Naive thymus-derived CD8-positive, alpha-beta T cell (primary cell): ENCODE measurements around the gene PTPN14. TPM values are rescaled to one million over a fixed set of nuclear protein-coding genes. Genes with fewer than 3 reads are reported as not detected.
"Not testable (repeated sequence)": the region's sequence is repeated elsewhere in the genome, so short reads cannot be mapped to it uniquely, and the experiment has no call there.

Experiments used
- ATAC-seq, 2 donors: fragments of 150-1000 bp; cut with Tn5 transposase in 1 of 2; sonication (Bioruptor Pico), chemical (Tn5 transposase) in 1 of 2; 1 replicate in 1 of 2; 2 replicates in 1 of 2; pipeline ENCODE4 v1.10.0; 2021; ENCODE audit warnings: mild to moderate bottlenecking in 2 of 2, moderate library complexity in 2 of 2
- POLR2A ChIA-PET: fragments of 350-600 bp; sonication (Branson Sonifier 250); formaldehyde crosslinking; loops from one replicate; lab custom pipeline; 2021; ENCODE audit warnings: antibody characterized with exemption; lab: Charles Lee
- DNase-seq, 10 donors: peaks; one replicate each; pipeline versions ENCODE4 v3.0.0 to v3.0.0-alpha.2; 2020 to 2022
- H3K27ac Mint-ChIP-seq, 10 donors: one replicate each; pipeline ENCODE4 v1.8.0; 2020 to 2022; ENCODE audit warnings: mild to moderate bottlenecking in 10 of 10, mixed read lengths in 10 of 10, moderate library complexity in 4 of 10, inconsistent platforms in 1 of 10
- H3K27me3 Mint-ChIP-seq, 5 donors: one replicate each; pipeline ENCODE4 v1.8.0; 2021 to 2022; ENCODE audit warnings: mixed read lengths in 5 of 5
- H3K36me3 Mint-ChIP-seq, 3 donors: one replicate each; pipeline ENCODE4 v1.8.0; 2020 to 2022; ENCODE audit warnings: mixed read lengths in 3 of 3, mild to moderate bottlenecking in 2 of 3, inconsistent platforms in 1 of 3
- H3K4me1 Mint-ChIP-seq, 4 donors: one replicate each; pipeline ENCODE4 v1.8.0; 2021 to 2022; ENCODE audit warnings: mixed read lengths in 4 of 4
- H3K4me3 Mint-ChIP-seq, 10 donors: one replicate each; pipeline ENCODE4 v1.8.0; 2020 to 2022; ENCODE audit warnings: mild to moderate bottlenecking in 10 of 10, mixed read lengths in 10 of 10, moderate library complexity in 6 of 10, inconsistent platforms in 1 of 10
- H3K9me3 Mint-ChIP-seq, 9 donors: one replicate each; pipeline ENCODE4 v1.8.0; 2020 to 2022; ENCODE audit warnings: mixed read lengths in 9 of 9, mild to moderate bottlenecking in 3 of 9, inconsistent platforms in 1 of 9, moderate library complexity in 1 of 9
- polyA plus RNA-seq, 3 donors: library from polyadenylated mRNA; unstranded; fragments of 300-500 nt; fragmentation: Illumina TruSeq; gene quantifications; one replicate each; pipeline ENCODE4 v1.2.3, GENCODE V29; 2021
- total RNA-seq, 8 experiments: library from RNA in 2 of 8; stranded (reverse) in 2 of 8; gene quantifications; one replicate each; pipeline ENCODE4 v1.2.3 and lab custom pipeline; 2021 to 2026

The PTPN14 gene
- total and polyA plus RNA-seq, 5 experiments from 2014 or later, result 0.01 to 0.05 (median 0.03) TPM; not detected in 1

DNA sequence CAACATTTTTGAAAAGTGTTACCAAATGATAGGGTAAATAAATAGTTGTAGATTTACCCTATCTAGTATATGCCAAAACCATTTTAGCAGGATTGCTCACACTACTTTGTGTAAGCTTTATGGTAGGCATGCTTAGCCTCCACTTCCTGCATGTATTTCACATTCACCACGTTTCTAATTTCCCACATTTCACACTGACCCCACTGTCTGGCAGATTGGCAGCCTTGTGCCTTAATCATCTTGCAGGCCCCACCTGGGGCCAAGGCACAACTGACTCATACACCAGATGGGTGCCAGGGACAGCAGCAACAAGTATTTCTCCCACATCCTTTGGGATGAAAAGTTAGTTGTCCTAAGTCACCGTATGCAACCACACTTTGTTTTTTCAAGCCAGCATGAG lies 30.4 kb upstream of the PTPN14 start:
- no peak overlapping the region for H3K4me3 Mint-ChIP-seq
- H3K36me3 Mint-ChIP-seq, result peaks cover 0 to 9% (median 4%) of the 10 kb centered on the region in 3 donors
- ATAC-seq (no peak), DNase-seq (no peak)
- no peak overlapping the region for H3K27ac Mint-ChIP-seq
- POLR2A ChIA-PET, result no interaction called here
- H3K4me1 Mint-ChIP-seq, result no peaks in the 10 kb centered on the region
- peaks cover 0 to 9% (median 3%) of the 10 kb centered on the region in 5 donors for H3K27me3 Mint-ChIP-seq
- peaks cover 0 to 15% (median 4%) of the 10 kb centered on the region in 9 donors for H3K9me3 Mint-ChIP-seq

DNA sequence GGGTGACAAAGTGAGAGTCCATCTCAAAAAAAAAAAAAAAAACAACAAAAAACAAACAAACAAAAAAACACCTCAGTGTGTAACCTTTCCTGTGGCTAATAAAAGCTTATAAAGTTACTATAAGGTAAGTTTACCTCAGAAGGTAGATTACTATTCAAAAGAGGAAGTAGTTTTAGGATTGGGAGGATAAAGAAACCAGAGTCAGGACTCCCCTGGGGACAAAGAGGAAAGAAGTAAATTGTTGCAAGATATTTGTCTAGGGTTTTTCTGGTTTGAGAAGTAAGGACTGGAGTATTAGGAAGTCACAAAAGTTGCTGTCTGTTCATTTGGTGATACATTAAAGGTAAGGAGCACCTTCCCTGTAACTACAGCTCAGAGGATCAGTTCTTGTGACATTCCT lies 27.8 kb upstream of the PTPN14 start:
- no peak for ATAC-seq
- H3K4me1 Mint-ChIP-seq, result no peaks in the 10 kb centered on the region
- peaks cover 11 to 40% (median 20%) of the 10 kb centered on the region in 9 donors for H3K9me3 Mint-ChIP-seq
- peaks cover 0 to 27% (median 15%) of the 10 kb centered on the region in 3 donors for H3K36me3 Mint-ChIP-seq
- peaks cover 0 to 8% (median 3%) of the 10 kb centered on the region in 5 donors for H3K27me3 Mint-ChIP-seq
- DNase-seq, result no peak
- POLR2A ChIA-PET, result interaction anchor here (0.7 kb wide), 1 partner anchor 1528 kb away, joined by 5 read pairs; the partner anchor contains the start of gene RPS6KC1
- H3K4me3 Mint-ChIP-seq, result no peak overlapping the region
- H3K27ac Mint-ChIP-seq, result no peak overlapping the region

GRCh38 chr1:214576120-214576519 lies 24.7 kb upstream of the PTPN14 start:
- H3K4me3 Mint-ChIP-seq, POLR2A ChIA-PET, H3K27me3 Mint-ChIP-seq, ATAC-seq, H3K4me1 Mint-ChIP-seq, DNase-seq, H3K27ac Mint-ChIP-seq: not testable (repeated sequence)
- peaks cover 0 to 27% (median 15%) of the 10 kb centered on the region in 3 donors for H3K36me3 Mint-ChIP-seq
- H3K9me3 Mint-ChIP-seq, result peaks cover 11 to 40% (median 20%) of the 10 kb centered on the region in 9 donors

- H3K36me3 Mint-ChIP-seq, result peaks cover 0 to 27% (median 15%) of the 10 kb centered on the region in 3 donors
- no peaks in the 10 kb centered on the region for H3K4me1 Mint-ChIP-seq
- POLR2A ChIA-PET, result no interaction called here
- DNase-seq (no peak), ATAC-seq (no peak)
- peaks cover 11 to 40% (median 20%) of the 10 kb centered on the region in 9 donors for H3K9me3 Mint-ChIP-seq
- peaks cover 0 to 6% (median 3%) of the 10 kb centered on the region in 5 donors for H3K27me3 Mint-ChIP-seq
- H3K27ac Mint-ChIP-seq, result no peak overlapping the region
- no peak overlapping the region for H3K4me3 Mint-ChIP-seq
Observed at GRCh38 chr1:214574598-214575411, 23.4 kb upstream of the PTPN14 start.

GRCh38 chr1:214573386-214574318 lies 22.2 kb upstream of the PTPN14 start:
- no peaks in the 10 kb centered on the region for H3K4me1 Mint-ChIP-seq
- H3K36me3 Mint-ChIP-seq, result peaks cover 0 to 27% (median 15%) of the 10 kb centered on the region in 3 donors
- DNase-seq, result no peak
- H3K4me3 Mint-ChIP-seq, result no peak overlapping the region
- POLR2A ChIA-PET, result no interaction called here
- peaks cover 3 to 14% (median 6%) of the 10 kb centered on the region in 5 donors for H3K27me3 Mint-ChIP-seq
- H3K9me3 Mint-ChIP-seq, result peaks cover 11 to 44% (median 20%) of the 10 kb centered on the region in 9 donors
- no peak for ATAC-seq
- no peak overlapping the region for H3K27ac Mint-ChIP-seq

- POLR2A ChIA-PET, result no interaction called here
- Mint-ChIP-seq H3K9me3 (peaks cover 6 to 24% (median 12%) of the 10 kb centered on the region in 9 donors), H3K4me1 (no peaks in the 10 kb centered on the region), H3K4me3 (no peak overlapping the region), H3K36me3 (peaks cover 0 to 13% (median 7%) of the 10 kb centered on the region in 3 donors), H3K27me3 (peaks cover 3 to 14% (median 7%) of the 10 kb centered on the region in 5 donors), H3K27ac (no peak overlapping the region)
- ATAC-seq, result no peak
- no peak for DNase-seq
Observed at GRCh38 chr1:214571281-214571680, 19.9 kb upstream of the PTPN14 start.

- H3K36me3 Mint-ChIP-seq, result peaks cover 0 to 6% (median 0%) of the 10 kb centered on the region in 3 donors
- no peak for ATAC-seq
- peaks cover 0 to 16% (median 6%) of the 10 kb centered on the region in 9 donors for H3K9me3 Mint-ChIP-seq
- H3K4me3 Mint-ChIP-seq, result no peak overlapping the region
- DNase-seq, result no peak
- POLR2A ChIA-PET, result no interaction called here
- H3K27me3 Mint-ChIP-seq, result peaks cover 3 to 14% (median 7%) of the 10 kb centered on the region in 5 donors
- H3K4me1 Mint-ChIP-seq, result no peaks in the 10 kb centered on the region
- H3K27ac Mint-ChIP-seq, result no peak overlapping the region
Observed at GRCh38 chr1:214570442-214570841, 19.0 kb upstream of the PTPN14 start.

DNA sequence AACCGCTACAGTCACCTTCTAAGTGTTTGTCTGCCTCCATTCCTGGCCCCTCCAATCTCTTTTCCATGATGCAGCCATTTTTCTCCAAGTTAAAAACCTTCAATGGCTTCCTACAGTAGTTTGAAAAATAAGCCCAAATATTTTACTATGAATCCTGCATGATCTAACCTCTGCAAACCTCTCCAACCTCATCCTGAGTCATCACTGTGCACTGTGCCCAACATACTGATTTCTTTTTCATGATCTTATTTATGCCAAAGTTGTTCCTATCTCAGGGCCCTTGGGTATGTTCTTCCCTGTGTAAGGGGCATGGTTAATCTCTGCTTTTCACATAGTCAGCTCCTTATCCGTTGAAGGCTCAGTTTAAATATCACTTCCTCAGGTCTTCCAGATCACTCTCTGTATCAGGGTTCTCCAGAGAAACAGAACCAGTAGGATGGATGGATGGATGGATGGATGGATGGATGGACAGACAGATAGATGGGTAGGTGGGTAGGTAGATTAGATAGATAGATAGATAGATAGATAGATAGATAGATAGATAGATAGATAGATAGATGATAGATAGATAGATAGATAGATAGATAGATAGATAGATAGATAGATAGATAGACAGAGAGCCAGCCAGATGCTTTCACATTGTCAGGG lies 18.1 kb upstream of the PTPN14 start:
- ATAC-seq (no peak), DNase-seq (no peak)
- POLR2A ChIA-PET, result no interaction called here
- no peaks in the 10 kb centered on the region for H3K4me1 Mint-ChIP-seq
- peaks cover 5 to 14% (median 7%) of the 10 kb centered on the region in 5 donors for H3K27me3 Mint-ChIP-seq
- H3K9me3 Mint-ChIP-seq, result peaks cover 0 to 6% (median 2%) of the 10 kb centered on the region in 9 donors
- no peak overlapping the region for H3K27ac Mint-ChIP-seq
- no peak overlapping the region for H3K4me3 Mint-ChIP-seq
- peaks cover 0 to 2% (median 0%) of the 10 kb centered on the region in 3 donors for H3K36me3 Mint-ChIP-seq

DNA sequence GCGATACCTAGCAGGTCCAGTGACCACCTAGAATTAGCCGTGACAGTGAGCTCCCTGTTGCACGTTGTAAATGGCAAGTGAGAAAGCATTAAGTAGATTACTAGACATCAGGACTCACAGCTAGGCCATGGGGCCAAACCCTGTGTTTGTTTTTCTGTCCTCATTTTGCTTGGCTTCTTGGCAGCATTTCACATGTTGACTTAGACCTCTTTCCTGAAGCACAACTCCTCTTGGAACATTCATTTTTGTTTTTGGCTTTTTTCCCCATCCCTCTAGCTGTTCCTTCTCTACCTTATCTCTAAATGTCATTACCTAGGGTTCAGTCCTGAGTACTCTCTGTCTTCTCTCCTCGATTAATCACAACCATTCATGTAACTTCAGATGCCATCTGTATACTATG lies 16.9 kb upstream of the PTPN14 start:
- DNase-seq, result no peak
- Mint-ChIP-seq H3K36me3 (no peaks in the 10 kb centered on the region), H3K4me1 (no peaks in the 10 kb centered on the region), H3K27me3 (peaks cover 5 to 14% (median 7%) of the 10 kb centered on the region in 5 donors), H3K27ac (no peak overlapping the region), H3K4me3 (no peak overlapping the region), H3K9me3 (peaks cover 0 to 4% (median 0%) of the 10 kb centered on the region in 9 donors)
- ATAC-seq, result no peak
- POLR2A ChIA-PET, result no interaction called here

DNA sequence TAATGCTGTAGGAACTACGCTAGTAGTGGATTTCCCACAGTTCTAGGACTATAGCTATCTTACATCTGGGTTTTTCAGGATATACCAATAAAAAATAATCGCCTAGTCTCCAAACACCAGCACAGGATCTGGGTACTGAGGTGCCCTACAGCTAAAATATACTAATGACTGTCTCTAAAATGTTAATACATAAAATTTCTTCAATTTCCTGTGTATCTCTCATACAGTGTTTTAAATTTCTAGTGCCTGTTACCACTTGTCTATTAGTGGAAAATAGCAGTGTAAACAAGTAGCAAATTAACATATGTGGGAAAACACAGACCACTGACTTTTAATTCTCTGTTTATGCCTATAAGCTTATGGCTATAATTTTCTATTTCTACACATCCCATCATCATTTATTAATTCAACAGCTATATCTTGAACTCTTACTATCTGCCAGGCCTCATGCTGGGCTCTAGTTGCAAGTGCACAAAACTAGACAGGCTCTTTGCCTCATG lies 16.1 kb upstream of the PTPN14 start:
- POLR2A ChIA-PET, result no interaction called here
- Mint-ChIP-seq H3K27ac (no peak overlapping the region), H3K27me3 (peaks cover 5 to 11% (median 7%) of the 10 kb centered on the region in 5 donors), H3K4me1 (no peaks in the 10 kb centered on the region), H3K4me3 (no peak overlapping the region), H3K9me3 (peaks cover 0 to 4% (median 0%) of the 10 kb centered on the region in 9 donors), H3K36me3 (no peaks in the 10 kb centered on the region)
- ATAC-seq, result no peak
- DNase-seq, result no peak

GRCh38 chr1:214566158-214567104 lies 15.0 kb upstream of the PTPN14 start:
- Mint-ChIP-seq H3K4me3 (no peak overlapping the region), H3K27me3 (peaks cover 8 to 20% (median 15%) of the 10 kb centered on the region in 5 donors), H3K4me1 (no peaks in the 10 kb centered on the region), H3K27ac (no peak overlapping the region), H3K9me3 (peaks cover 0 to 4% (median 0%) of the 10 kb centered on the region in 9 donors), H3K36me3 (no peaks in the 10 kb centered on the region)
- DNase-seq (no peak), ATAC-seq (no peak)
- POLR2A ChIA-PET, result no interaction called here
